ENCODE measurements around the gene APBA1.

APBA1 gene

DNA sequence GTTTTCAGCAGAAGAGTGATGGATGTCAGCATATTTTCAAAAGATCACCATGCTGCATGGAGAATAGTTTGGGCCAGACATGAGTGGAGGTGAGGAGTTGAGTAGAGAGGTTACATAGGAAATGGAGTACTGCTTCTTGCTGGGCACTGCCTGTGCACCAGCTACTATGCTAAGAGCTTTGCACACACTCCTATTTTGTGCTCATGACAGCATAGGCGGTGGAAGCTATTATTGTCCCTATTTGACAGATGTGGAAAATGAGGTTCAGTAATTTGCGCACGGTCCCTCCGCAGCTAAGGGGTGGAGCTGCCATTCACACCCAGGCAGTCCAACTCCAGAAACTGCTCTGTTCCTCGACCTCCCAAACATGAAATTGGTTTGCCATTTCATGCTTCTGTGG, 279.3 kb downstream of the APBA1 start:
- DNase-seq = no peak

DNA sequence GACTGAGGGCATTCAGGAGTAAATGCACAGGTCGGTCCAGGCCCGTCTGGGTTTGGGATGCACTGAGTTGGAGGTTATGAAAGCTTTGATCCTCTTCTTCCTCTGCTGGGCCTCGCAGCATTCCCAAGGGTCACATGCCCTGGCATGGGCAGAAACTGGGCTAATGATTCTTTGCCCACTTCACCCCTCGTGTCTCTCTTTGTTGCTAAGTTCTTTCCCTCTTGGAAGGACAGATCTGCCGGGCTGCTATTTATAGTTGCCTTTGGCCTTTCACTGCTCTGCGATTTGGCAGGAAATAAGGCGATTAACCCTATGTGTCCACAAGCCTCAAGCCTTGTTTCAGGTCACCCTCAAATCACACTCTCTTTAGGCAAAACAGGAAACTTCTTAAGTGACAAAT, 280.2 kb downstream of the APBA1 start:
- no peak for DNase-seq

DNA sequence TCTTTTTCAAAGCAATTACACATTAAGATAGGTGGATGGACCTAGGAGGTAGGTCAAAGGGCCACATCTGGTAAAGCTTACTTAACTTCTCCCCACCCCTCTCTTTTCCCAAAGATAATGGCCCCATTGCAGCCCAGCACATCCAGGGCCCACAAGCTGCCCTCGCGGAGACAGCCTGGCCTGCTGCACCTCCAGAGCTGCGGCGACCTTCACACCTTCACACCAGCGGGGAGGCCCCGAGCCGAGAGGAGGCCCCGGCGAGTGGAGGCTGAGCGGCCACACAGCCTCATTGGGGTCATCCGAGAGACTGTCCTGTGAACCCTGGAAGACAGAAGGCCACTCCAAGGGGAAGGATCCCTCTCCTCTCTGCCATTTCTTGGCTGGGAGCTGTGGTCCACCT, 280.7 kb downstream of the APBA1 start:
- no peak for DNase-seq

DNA sequence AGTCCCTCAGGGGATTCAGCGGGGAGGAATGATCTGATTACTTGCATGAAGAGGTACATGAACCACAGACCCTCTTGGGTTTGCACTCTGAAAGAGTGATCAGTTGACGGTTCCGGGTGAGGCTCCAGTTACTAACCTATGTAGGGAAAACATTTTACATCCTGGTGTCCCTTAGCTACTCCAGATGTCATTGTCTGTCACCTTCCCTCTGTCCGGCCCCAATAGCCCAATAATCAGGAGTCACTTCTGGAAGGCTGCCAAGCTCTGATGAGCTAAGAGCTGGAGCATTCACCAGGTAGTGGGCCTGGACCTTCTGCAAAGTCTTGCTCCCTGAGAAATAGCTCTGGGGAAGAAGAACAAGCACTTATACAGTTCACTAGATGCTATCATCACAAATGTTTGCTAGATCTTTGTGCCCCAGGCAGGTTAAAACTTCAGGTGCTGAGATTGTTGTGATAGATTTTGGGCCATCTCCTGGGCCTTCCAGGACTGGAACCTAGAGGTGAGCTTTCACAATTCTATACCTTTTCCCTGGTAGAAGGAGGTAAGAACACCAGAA, 282.7 kb downstream of the APBA1 start:
- no peak for DNase-seq

DNA sequence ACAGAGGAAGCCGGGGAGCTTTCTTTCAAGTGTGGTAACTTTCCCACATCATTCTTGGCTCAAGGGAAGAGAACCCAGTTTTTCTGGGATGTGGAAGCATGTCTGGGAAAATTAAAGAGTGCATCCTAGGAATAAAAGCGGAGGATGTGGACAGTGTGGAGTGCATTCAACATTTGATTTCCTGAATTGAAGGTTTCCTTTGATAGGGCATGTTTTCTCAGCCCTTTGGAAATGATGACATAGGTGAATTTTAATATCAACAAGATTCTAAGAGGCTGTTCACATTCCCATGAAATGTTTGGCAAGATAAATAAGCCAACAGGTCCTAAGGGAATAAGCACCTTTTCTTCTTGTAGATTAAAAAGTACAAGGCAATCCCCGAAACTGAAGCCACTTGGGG, 283.6 kb downstream of the APBA1 start:
- no peak for DNase-seq

DNA sequence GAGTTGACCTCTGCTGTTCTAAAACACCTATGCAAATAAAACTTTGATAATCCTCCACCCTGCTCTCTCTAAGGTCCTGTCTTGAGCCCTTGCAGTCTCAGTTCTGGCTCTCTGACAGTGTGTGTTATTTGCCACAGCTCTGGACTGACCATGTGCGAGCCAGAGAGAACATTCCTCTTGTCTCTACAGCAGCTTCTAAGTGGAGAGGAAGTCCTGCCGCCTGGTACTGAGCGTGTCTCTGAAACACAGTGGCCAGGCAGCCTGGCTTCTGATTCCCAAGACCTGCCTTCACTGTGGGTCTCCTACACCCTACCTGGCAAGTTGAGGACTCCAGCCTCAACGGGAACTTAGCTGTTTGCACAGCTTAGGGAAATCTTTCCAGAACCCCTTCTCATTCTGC, 285.5 kb downstream of the APBA1 start:
- no peak for DNase-seq

DNA sequence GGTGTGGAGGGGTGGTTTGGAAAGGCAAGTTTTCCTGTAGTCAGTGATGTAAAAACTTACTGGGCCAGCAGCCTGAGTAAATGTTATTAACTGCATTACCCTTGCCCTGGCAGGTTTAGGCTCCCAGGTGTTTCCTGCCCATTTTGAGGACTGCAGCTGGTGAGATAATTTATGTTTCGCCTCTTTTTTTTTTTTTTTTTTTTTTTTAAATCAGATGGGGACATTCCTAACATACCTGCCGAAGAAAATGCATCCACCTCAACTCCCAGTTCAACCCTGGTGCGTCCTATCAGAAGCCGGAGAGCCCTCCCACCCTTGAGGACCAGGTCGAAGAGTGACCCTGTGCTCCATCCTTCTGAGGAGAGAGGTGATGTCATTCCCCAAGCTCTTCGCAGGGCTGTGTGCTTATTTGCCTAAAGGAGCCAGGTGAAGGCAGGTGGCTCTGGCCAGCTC, 286.6 kb downstream of the APBA1 start:
- no peak for DNase-seq

DNA sequence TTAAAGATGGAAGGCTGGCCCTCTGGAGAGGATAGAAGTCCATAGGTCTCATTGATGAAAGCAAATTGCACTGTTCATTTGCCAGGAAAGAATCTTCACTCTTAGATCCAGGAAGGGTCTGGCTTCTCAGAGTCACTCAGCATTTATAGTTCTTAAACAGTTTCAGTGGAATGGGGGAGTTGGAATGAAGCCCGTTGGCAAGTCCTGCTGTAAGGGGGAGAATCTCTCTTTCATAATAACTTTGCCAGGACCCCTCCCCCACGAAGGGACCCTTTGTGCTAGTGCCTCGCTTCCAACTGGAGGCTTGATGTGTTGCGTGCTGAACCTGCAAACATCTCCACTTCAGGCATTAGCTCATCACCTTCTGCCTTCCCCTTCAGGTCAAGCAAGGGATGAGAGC, 290.0 kb downstream of the APBA1 start:
- no peak for DNase-seq

DNA sequence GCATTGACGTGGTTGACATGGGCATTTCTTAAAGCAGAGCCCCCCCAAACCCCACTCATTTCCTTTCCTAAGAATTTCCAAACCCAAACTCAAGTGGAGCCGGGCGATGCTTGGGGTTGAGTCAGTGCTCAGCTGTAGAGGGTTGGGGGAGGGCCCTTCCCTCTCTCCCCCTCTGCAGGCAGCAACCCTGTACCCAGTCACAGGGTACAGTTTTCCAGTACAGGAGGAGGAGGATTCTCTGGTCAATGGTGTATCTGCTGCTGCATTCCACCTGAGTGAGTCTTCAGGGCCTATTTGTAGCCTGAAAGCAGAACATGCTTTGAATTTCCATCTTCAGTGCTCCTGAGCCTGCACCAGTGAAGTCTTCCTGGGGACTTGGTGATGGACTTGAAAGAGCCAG, 291.4 kb downstream of the APBA1 start:
- DNase-seq = no peak

DNA sequence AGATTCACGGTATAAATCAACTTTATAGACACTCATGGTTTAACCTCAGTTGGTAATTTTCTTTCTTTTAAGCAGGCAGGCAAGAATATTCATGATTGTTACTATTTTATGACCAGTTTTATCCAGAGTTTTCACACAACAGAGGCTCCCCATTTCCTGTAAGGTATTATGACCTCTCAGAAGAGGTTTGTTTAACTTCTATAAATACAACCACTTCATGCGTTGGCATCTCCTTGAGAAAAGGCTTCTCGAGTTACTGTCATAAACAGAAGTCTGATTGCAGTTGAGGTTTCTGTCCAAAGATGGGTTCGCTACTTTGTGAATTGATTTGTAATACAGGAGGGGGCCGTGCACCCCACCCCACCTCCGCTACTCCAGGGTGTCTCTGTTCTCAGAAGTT, 291.9 kb downstream of the APBA1 start:
- DNase-seq = no peak

DNA sequence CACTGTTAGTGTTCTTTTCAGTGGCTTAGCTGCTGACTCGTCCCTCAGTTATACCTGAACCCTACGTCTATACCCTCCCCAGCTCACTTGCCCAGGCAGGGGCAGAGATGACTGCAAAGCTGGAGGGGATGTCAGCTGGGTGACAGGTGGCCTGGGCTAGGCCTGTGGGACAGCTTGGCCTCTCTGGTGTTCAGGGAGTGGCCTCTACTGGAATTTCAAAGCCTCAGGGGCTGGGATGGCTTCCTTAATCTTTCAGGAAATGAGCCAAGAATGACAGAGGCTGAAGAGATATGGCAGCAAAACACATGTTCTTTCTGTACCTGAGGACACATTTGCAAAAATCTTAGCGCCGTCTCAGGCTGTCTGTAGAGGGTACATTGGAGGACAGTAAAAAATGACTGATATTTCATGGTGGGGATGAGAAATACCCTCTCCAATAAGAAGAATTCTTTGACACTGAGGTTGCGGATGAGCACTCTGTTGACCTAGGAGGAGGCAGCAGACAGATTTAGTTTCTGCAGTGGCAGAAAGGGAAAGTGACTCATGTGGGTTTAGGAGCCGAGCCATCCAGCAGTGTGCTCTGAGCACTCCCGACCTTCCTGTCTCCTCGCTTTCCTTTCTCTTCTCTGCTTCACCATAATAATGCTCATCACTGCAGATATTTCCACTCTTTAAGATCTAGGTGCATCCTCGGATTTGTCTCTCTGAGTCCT, 292.7 kb downstream of the APBA1 start:
- DNase-seq = no peak

DNA sequence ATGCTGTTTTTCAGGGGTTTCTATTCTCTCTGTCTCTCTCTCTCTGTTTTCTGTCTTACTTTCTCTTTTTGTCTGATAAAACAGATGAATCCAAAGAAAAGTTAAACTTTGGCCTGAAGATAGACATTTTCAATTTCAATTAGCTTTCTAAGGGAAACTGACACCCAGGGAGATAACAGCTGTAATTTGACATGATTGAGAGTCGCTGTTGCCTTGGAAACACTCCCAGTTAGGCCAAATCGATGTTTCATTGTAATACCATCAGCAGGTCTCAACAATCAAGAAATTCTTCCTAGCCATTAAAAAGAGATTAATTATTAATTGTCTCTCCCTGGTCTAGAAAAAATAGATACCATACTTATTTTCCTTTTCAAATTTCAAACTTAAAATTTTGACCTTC, 294.2 kb downstream of the APBA1 start:
- no peak for DNase-seq
